DOHH2 (cell line): Measurements from ENCODE around the gene CTAGE1.

Experiments used
- H3F3A ChIP-seq: fragments of 200-600 bp; sonication (generic), shearing (Covaris generic); 2 replicates; pipeline ENCODE4 v1.6.0; 2016; ENCODE audit warnings: antibody characterized with exemption, mild to moderate bottlenecking; ENCODE audit not compliant: control insufficient read depth, insufficient read depth
- H3K27ac ChIP-seq: fragments of 200-600 bp; sonication (generic); 2 replicates; pipeline ENCODE4 v1.5.1; 2014; ENCODE audit warnings: low read depth, mild to moderate bottlenecking, low read length, moderate library complexity
- H3K27me3 ChIP-seq: fragments of 200-600 bp; sonication (generic); 2 replicates; pipeline ENCODE4 v1.6.1; 2014; ENCODE audit warnings: mild to moderate bottlenecking, low read length, mixed read lengths; ENCODE audit not compliant: control insufficient read depth
- H3K36me3 ChIP-seq: fragments of 200-600 bp; sonication (generic); 2 replicates; pipeline ENCODE4 v1.6.1; 2014; ENCODE audit warnings: mild to moderate bottlenecking, low read length, moderate library complexity, mixed read lengths; ENCODE audit not compliant: control insufficient read depth
- H3K4me1 ChIP-seq: fragments of 200-600 bp; sonication (generic); 2 replicates; pipeline ENCODE4 v1.6.1; 2014; ENCODE audit warnings: mild to moderate bottlenecking, low read length, mixed read lengths; ENCODE audit not compliant: control insufficient read depth
- H3K4me2 ChIP-seq: fragments of 200-600 bp; sonication (generic); 2 replicates; pipeline ENCODE4 v1.6.0; 2014; ENCODE audit warnings: mild to moderate bottlenecking, low read length, moderate library complexity
- H3K4me3 ChIP-seq: fragments of 200-600 bp; sonication (generic); 2 replicates; pipeline ENCODE4 v1.5.1; 2014; ENCODE audit warnings: mild to moderate bottlenecking, low read length, mixed read lengths
- H3K79me2 ChIP-seq: fragments of 200-600 bp; sonication (generic); 2 replicates; pipeline ENCODE4 v1.6.1; 2014; ENCODE audit warnings: mild to moderate bottlenecking, low read length, mixed read lengths; ENCODE audit not compliant: control insufficient read depth
- H3K9me2 ChIP-seq: fragments of 200-600 bp; sonication (generic); replicated peaks from 2 replicates; pipeline ENCODE4 v1.6.1; 2014; ENCODE audit warnings: mild to moderate bottlenecking, low read length, mixed read lengths; ENCODE audit not compliant: control insufficient read depth
- H3K9me3 ChIP-seq: fragments of 200-600 bp; sonication (generic); 2 replicates; pipeline ENCODE4 v1.6.1; 2014; ENCODE audit warnings: antibody characterized with exemption, low read length, mixed read lengths; ENCODE audit not compliant: control insufficient read depth, insufficient read depth
- H4K20me1 ChIP-seq: fragments of 200-600 bp; sonication (generic); 2 replicates; pipeline ENCODE4 v1.6.0; 2014; ENCODE audit warnings: low read depth, mild to moderate bottlenecking, antibody characterized with exemption, low read length, moderate library complexity; ENCODE audit not compliant: control insufficient read depth, insufficient read depth
- EZH2phosphoT487 ChIP-seq: fragments of 200-600 bp; sonication (generic); IDR thresholded peaks from 2 replicates; pipeline ENCODE4 v1.6.1; 2017; ENCODE audit warnings: borderline replicate concordance, mild to moderate bottlenecking, antibody characterized with exemption, low read length, moderate library complexity, mixed read lengths
- TF ChIP-seq, protein P1 (sequence below): fragments of 200-600 bp; sonication (generic); IDR thresholded peaks from one replicate; pipeline ENCODE4 v1.5.1; 2014; ENCODE audit warnings: antibody characterized with exemption, mild to moderate bottlenecking, low read depth, low read length; ENCODE audit not compliant: poor library complexity, severe bottlenecking

CTAGE1 gene

GRCh38 chr18:22424565-22424963, 6.8 kb upstream of the CTAGE1 start:
- no peaks in the 10 kb centered on the region for H3K4me1 ChIP-seq
- no peaks in the 10 kb centered on the region for H3K36me3 ChIP-seq
- no peaks in the 10 kb centered on the region for H3K79me2 ChIP-seq
- H4K20me1 ChIP-seq = no peaks in the 10 kb centered on the region
- H3K4me3 ChIP-seq = no peak overlapping the region
- H3K9me3 ChIP-seq = no peaks in the 10 kb centered on the region
- H3F3A ChIP-seq = no peaks in the 10 kb centered on the region
- no peak for TF ChIP-seq EZH2phosphoT487
- TF ChIP-seq, protein P1, sequence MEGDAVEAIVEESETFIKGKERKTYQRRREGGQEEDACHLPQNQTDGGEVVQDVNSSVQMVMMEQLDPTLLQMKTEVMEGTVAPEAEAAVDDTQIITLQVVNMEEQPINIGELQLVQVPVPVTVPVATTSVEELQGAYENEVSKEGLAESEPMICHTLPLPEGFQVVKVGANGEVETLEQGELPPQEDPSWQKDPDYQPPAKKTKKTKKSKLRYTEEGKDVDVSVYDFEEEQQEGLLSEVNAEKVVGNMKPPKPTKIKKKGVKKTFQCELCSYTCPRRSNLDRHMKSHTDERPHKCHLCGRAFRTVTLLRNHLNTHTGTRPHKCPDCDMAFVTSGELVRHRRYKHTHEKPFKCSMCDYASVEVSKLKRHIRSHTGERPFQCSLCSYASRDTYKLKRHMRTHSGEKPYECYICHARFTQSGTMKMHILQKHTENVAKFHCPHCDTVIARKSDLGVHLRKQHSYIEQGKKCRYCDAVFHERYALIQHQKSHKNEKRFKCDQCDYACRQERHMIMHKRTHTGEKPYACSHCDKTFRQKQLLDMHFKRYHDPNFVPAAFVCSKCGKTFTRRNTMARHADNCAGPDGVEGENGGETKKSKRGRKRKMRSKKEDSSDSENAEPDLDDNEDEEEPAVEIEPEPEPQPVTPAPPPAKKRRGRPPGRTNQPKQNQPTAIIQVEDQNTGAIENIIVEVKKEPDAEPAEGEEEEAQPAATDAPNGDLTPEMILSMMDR = no peak
- H3K27ac ChIP-seq = no peak overlapping the region
- H3K9me2 ChIP-seq = no peaks in the 10 kb centered on the region
- H3K4me2 ChIP-seq = no peak overlapping the region
- no peaks in the 10 kb centered on the region for H3K27me3 ChIP-seq

GRCh38 chr18:22423878-22424564, 6.3 kb upstream of the CTAGE1 start:
- Histone ChIP-seq H3K4me2 (no peak overlapping the region), H3K9me2 (no peaks in the 10 kb centered on the region), H3K36me3 (no peaks in the 10 kb centered on the region), H3K4me3 (no peak overlapping the region), H3K27ac (no peak overlapping the region), H3K4me1 (no peaks in the 10 kb centered on the region), H3F3A (no peaks in the 10 kb centered on the region), H3K27me3 (no peaks in the 10 kb centered on the region), H3K9me3 (no peaks in the 10 kb centered on the region), H3K79me2 (no peaks in the 10 kb centered on the region), H4K20me1 (no peaks in the 10 kb centered on the region)
- TF ChIP-seq, protein P1 = no peak
- no peak for TF ChIP-seq EZH2phosphoT487

DNA sequence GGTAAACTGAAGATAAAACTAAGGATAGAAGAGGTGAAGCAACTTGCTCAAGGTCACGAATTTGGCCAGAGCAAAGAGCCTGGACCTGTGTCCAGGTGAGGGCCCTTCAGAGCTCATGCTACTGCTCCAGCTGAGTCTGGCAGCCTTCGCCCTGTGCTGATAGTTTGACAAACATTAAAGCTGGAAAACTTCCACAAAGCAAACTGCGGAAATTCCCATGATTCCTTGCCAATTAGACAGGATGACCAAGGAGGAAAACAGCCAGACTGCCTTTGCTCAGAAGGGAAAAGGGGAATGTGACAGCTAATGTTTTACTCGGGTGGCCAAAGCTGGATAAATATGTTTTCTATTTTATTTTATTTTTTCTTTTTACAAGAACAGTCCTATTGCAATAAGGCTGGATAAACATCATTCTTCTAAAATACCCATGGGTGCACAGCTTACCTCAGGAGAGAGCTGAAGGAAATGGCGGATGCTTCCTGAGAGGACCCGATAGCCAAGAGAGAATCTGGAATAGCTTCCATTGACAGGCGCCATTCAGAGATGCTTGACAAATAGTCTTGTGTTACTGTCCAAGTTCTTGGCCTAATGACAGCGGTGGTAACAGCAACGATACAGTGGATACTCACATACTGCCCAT, 5.3 kb upstream of the CTAGE1 start:
- Histone ChIP-seq H3K4me1 (no peaks in the 10 kb centered on the region), H3F3A (no peaks in the 10 kb centered on the region), H3K36me3 (no peaks in the 10 kb centered on the region), H3K9me3 (0 out of 2 replicates have a peak, but pooled peaks cover 5% of the 10 kb centered on the region), H3K27ac (no peak overlapping the region), H4K20me1 (no peaks in the 10 kb centered on the region), H3K4me3 (no peak overlapping the region), H3K27me3 (no peaks in the 10 kb centered on the region), H3K9me2 (no peaks in the 10 kb centered on the region), H3K4me2 (no peak overlapping the region), H3K79me2 (no peaks in the 10 kb centered on the region)
- TF ChIP-seq, protein P1 = no peak
- TF ChIP-seq EZH2phosphoT487 = no peak
